ENCODE data around the gene IFI44.

IFI44 gene

GRCh38 chr1:78622548-78622947 lies 27.1 kb upstream of the IFI44 start:
- no peaks in the 10 kb centered on the region for H3K79me2 ChIP-seq (ENCODE audit: insufficient read depth, low read length)
- H3K27ac ChIP-seq (ENCODE audit: low read depth, low read length, poor library complexity, severe bottlenecking): no peak overlapping the region
- no peak overlapping the region for H3K9ac ChIP-seq (ENCODE audit: low read length)
- no peaks in the 10 kb centered on the region for H3K27me3 ChIP-seq (ENCODE audit: insufficient read depth, low read length)
- no peaks in the 10 kb centered on the region for H3K9me3 ChIP-seq (ENCODE audit: low read length)
- no peaks in the 10 kb centered on the region for H3K4me1 ChIP-seq (ENCODE audit: insufficient read depth, low read length, severe bottlenecking)
- H4K20me1 ChIP-seq (ENCODE audit: insufficient read depth, low read length): no peaks in the 10 kb centered on the region
- H3K4me2 ChIP-seq (ENCODE audit: low read length): no peak overlapping the region
- no peak overlapping the region for H2AFZ ChIP-seq (ENCODE audit: low read length)
- H3K9me2 ChIP-seq (ENCODE audit: low read depth, low read length): no peaks in the 10 kb centered on the region
- H3K4me3 ChIP-seq (ENCODE audit: low read depth, low read length, poor library complexity, severe bottlenecking): no peak overlapping the region
- H3F3A ChIP-seq (ENCODE audit: insufficient read depth, low read length): no peaks in the 10 kb centered on the region
- no peak for TF ChIP-seq EZH2 (IDR thresholded peaks at IDR 0.05; ENCODE audit: borderline replicate concordance, low read length)
- TF ChIP-seq CTCF (IDR thresholded peaks at IDR 0.05; ENCODE audit: low read length): no peak
- no peaks in the 10 kb centered on the region for H3K36me3 ChIP-seq (ENCODE audit: insufficient read depth, low read length)

DNA sequence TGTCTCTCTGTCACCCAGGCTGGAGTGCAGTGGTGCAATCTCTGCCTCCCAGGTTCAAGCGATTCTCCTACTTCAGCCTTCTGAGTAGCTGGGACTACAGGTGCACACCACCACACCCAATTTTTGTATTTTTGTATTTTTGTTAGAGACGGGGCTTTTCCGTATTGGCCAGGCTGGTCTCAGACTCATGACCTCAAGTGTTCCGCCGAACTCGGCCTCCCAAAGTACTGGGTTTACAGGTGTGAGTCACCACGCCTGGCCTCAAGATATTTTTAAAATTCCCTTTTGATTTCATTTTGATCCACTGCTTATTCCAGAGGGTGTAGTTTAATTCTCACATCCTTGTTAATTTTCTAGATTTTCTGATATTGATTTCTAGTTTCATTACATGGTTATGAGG lies 25.6 kb upstream of the IFI44 start:
- TF ChIP-seq EZH2 (IDR thresholded peaks at IDR 0.05; ENCODE audit: borderline replicate concordance, low read length) (no peak), CTCF (IDR thresholded peaks at IDR 0.05; ENCODE audit: low read length) (no peak)
- Histone ChIP-seq H3K9ac (ENCODE audit: low read length) (no peak overlapping the region), H3K27me3 (ENCODE audit: insufficient read depth, low read length) (no peaks in the 10 kb centered on the region), H3K4me1 (ENCODE audit: insufficient read depth, low read length, severe bottlenecking) (no peaks in the 10 kb centered on the region), H3K27ac (ENCODE audit: low read depth, low read length, poor library complexity, severe bottlenecking) (no peak overlapping the region), H3K9me2 (ENCODE audit: low read depth, low read length) (no peaks in the 10 kb centered on the region), H3K36me3 (ENCODE audit: insufficient read depth, low read length) (no peaks in the 10 kb centered on the region), H3K9me3 (ENCODE audit: low read length) (no peaks in the 10 kb centered on the region), H3K79me2 (ENCODE audit: insufficient read depth, low read length) (no peaks in the 10 kb centered on the region), H3K4me2 (ENCODE audit: low read length) (no peak overlapping the region), H3F3A (ENCODE audit: insufficient read depth, low read length) (no peaks in the 10 kb centered on the region), H4K20me1 (ENCODE audit: insufficient read depth, low read length) (no peaks in the 10 kb centered on the region), H3K4me3 (ENCODE audit: low read depth, low read length, poor library complexity, severe bottlenecking) (no peak overlapping the region), H2AFZ (ENCODE audit: low read length) (no peak overlapping the region)

GRCh38 chr1:78627321-78627720 lies 22.3 kb upstream of the IFI44 start:
- Histone ChIP-seq H3K27me3 (ENCODE audit: insufficient read depth, low read length) (no peaks in the 10 kb centered on the region), H2AFZ (ENCODE audit: low read length) (no peak overlapping the region), H3F3A (ENCODE audit: insufficient read depth, low read length) (no peaks in the 10 kb centered on the region), H3K9ac (ENCODE audit: low read length) (no peak overlapping the region), H3K9me3 (ENCODE audit: low read length) (no peaks in the 10 kb centered on the region), H3K27ac (ENCODE audit: low read depth, low read length, poor library complexity, severe bottlenecking) (no peak overlapping the region), H4K20me1 (ENCODE audit: insufficient read depth, low read length) (no peaks in the 10 kb centered on the region), H3K36me3 (ENCODE audit: insufficient read depth, low read length) (no peaks in the 10 kb centered on the region), H3K9me2 (ENCODE audit: low read depth, low read length) (no peaks in the 10 kb centered on the region), H3K4me1 (ENCODE audit: insufficient read depth, low read length, severe bottlenecking) (no peaks in the 10 kb centered on the region), H3K4me2 (ENCODE audit: low read length) (no peak overlapping the region), H3K79me2 (ENCODE audit: insufficient read depth, low read length) (no peaks in the 10 kb centered on the region), H3K4me3 (ENCODE audit: low read depth, low read length, poor library complexity, severe bottlenecking) (no peak overlapping the region)
- TF ChIP-seq CTCF (IDR thresholded peaks at IDR 0.05; ENCODE audit: low read length): no peak
- TF ChIP-seq EZH2 (IDR thresholded peaks at IDR 0.05; ENCODE audit: borderline replicate concordance, low read length): no peak
